IMR-90 (cell line): ENCODE results near the gene DYSF. TPM values are rescaled to one million over a fixed set of nuclear protein-coding genes. Genes with fewer than 3 reads are reported as not detected.

Experiments used
- ATAC-seq: fragments of 200-7000 bp; cut with Tn5 transposase; 2 replicates; pipeline ENCODE4 v1.9.1; 2020; ENCODE audit warnings: low read depth, mild to moderate bottlenecking, moderate library complexity
- BruUV-seq: library from RNA; stranded (reverse); fragments of 400-500 nt; replicated peaks from 2 replicates; lab custom pipeline; 2021; lab: Mats Ljungman, UMichigan
- CTCF ChIA-PET: fragments of 300-600 bp; formaldehyde crosslinking; extraction: SDS; loops from one replicate; lab custom pipeline; 2021; ENCODE audit warnings: antibody characterized with exemption; lab: Yijun Ruan, JAX
- POLR2A ChIA-PET: fragments of 300-600 bp; sonication (Branson Sonifier 250); formaldehyde crosslinking; loops from one replicate; lab custom pipeline; 2022; ENCODE audit warnings: antibody characterized with exemption; ENCODE audit not compliant: unreplicated experiment; lab: Charles Lee
- DNase-seq: peaks from one replicate; pipeline ENCODE4 v3.0.0; 2013
- H2AFZ ChIP-seq: replicated peaks from 2 replicates; pipeline ENCODE3; 2013; ENCODE audit warnings: low read length, mild to moderate bottlenecking; ENCODE audit not compliant: poor library complexity
- H2AK5ac ChIP-seq: 2 replicates; pipeline ENCODE4 v1.6.1; 2013; ENCODE audit warnings: low read depth, low read length, inconsistent platforms
- H2AK9ac ChIP-seq: replicated peaks from 2 replicates; pipeline ENCODE3; 2013; ENCODE audit warnings: mild to moderate bottlenecking, low read depth, low read length, moderate library complexity; ENCODE audit not compliant: poor library complexity
- H2BK120ac ChIP-seq: 2 replicates; pipeline ENCODE4 v1.6.1; 2013; ENCODE audit warnings: low read depth, low read length, inconsistent platforms
- H2BK15ac ChIP-seq: 3 replicates; pipeline ENCODE4 v1.6.1; 2013; ENCODE audit warnings: low read depth, low read length, inconsistent platforms
- H2BK20ac ChIP-seq: 2 replicates; pipeline ENCODE4 v1.6.1; 2013; ENCODE audit warnings: low read depth, mild to moderate bottlenecking, inconsistent platforms, low read length, moderate library complexity
- H2BK5ac ChIP-seq: 2 replicates; pipeline ENCODE4 v1.6.1; 2013; ENCODE audit warnings: mild to moderate bottlenecking, low read depth, low read length, inconsistent platforms; ENCODE audit not compliant: poor library complexity, severe bottlenecking
- H3K14ac ChIP-seq: replicated peaks from 2 replicates; pipeline ENCODE4 v1.6.1; 2013; ENCODE audit warnings: low read depth, low read length, inconsistent platforms
- H3K18ac ChIP-seq: 2 replicates; pipeline ENCODE4 v1.6.1; 2013; ENCODE audit warnings: low read depth, low read length, control low read depth
- H3K23ac ChIP-seq: 2 replicates; pipeline ENCODE4 v1.6.1; 2013; ENCODE audit warnings: low read depth, low read length, inconsistent platforms
- H3K27ac ChIP-seq: 2 replicates; pipeline ENCODE4 v1.5.1; 2013; ENCODE audit warnings: mild to moderate bottlenecking, control low read depth, low read length; ENCODE audit not compliant: insufficient read depth
- H3K27me3 ChIP-seq: 2 replicates; pipeline ENCODE4 v1.6.1; 2013; ENCODE audit warnings: low read length; ENCODE audit not compliant: control insufficient read depth, insufficient read depth
- H3K36me3 ChIP-seq: 2 replicates; pipeline ENCODE4 v1.6.1; 2013; ENCODE audit warnings: low read length, mixed read lengths; ENCODE audit not compliant: control insufficient read depth, insufficient read depth
- H3K4ac ChIP-seq: 2 replicates; pipeline ENCODE4 v1.6.1; 2013; ENCODE audit warnings: low read depth, low read length, inconsistent platforms
- H3K4me1 ChIP-seq: 2 replicates; pipeline ENCODE4 v1.6.1; 2013; ENCODE audit warnings: low read length, mixed read lengths; ENCODE audit not compliant: control insufficient read depth, insufficient read depth
- H3K4me2 ChIP-seq: 2 replicates; pipeline ENCODE4 v1.6.1; 2013; ENCODE audit warnings: low read depth, mild to moderate bottlenecking, control low read depth, low read length, moderate library complexity
- H3K4me3 ChIP-seq: 2 replicates; pipeline ENCODE4 v1.5.1; 2013; ENCODE audit warnings: low read depth, mild to moderate bottlenecking, control low read depth, low read length, moderate library complexity; ENCODE audit not compliant: insufficient read depth
- H3K56ac ChIP-seq: 2 replicates; pipeline ENCODE4 v1.6.1; 2013; ENCODE audit warnings: low read length, inconsistent platforms; ENCODE audit not compliant: insufficient read depth; ENCODE audit errors: extremely low read depth
- H3K79me1 ChIP-seq, 2 experiments: 2 replicates each; pipeline ENCODE4 v1.6.1; 2013; ENCODE audit warnings: low read length in 2 of 2, inconsistent platforms in 1 of 2, low read depth in 1 of 2
- H3K9ac ChIP-seq: 2 replicates; pipeline ENCODE4 v1.6.1; 2013; ENCODE audit warnings: low read depth, low read length, control low read depth
- H3K9me1 ChIP-seq: 2 replicates; pipeline ENCODE4 v1.6.1; 2013; ENCODE audit warnings: low read length, inconsistent platforms; ENCODE audit not compliant: insufficient read depth
- H3K9me3 ChIP-seq: 2 replicates; pipeline ENCODE4 v1.6.1; 2013; ENCODE audit warnings: low read length; ENCODE audit not compliant: control insufficient read depth, insufficient read depth
- H4K20me1 ChIP-seq: 2 replicates; pipeline ENCODE4 v1.6.1; 2013; ENCODE audit warnings: low read length, inconsistent platforms; ENCODE audit not compliant: insufficient read depth
- H4K5ac ChIP-seq: 2 replicates; pipeline ENCODE4 v1.6.1; 2013; ENCODE audit warnings: mild to moderate bottlenecking, low read depth, low read length, control low read depth
- H4K8ac ChIP-seq, 2 experiments: 2 replicates each; pipeline ENCODE4 v1.6.1; 2013; ENCODE audit warnings: low read depth in 2 of 2, low read length in 2 of 2, control low read depth in 1 of 2, inconsistent platforms in 1 of 2
- H4K91ac ChIP-seq: 2 replicates; pipeline ENCODE4 v1.6.1; 2013; ENCODE audit warnings: low read depth, low read length, inconsistent platforms; ENCODE audit not compliant: insufficient read depth
- BHLHE40 ChIP-seq: fragments of 150-350 bp; IDR thresholded peaks from 2 replicates; pipeline ENCODE4 v1.6.1; 2016; ENCODE audit warnings: mild to moderate bottlenecking, low read depth, low read length
- RFX5 ChIP-seq: IDR thresholded peaks from 2 replicates; pipeline ENCODE4 v1.8.0; 2012; ENCODE audit warnings: low read depth, mild to moderate bottlenecking, low read length, moderate library complexity
- WGBS, 2 experiments: methylation state at CpG; one replicate each; pipeline versions ENCODE4 v1.1.5 to v1.1.7; 2013; ENCODE audit warnings: missing lambda C conversion rate in 2 of 2; ENCODE audit not compliant: insufficient read length in 1 of 2; ENCODE audit errors: extremely low coverage in 2 of 2; 5-methylcytosine and 5-hydroxymethylcytosine counted together
- dilution Hi-C: fragments of 300-500 bp; cut with HindIII; formaldehyde crosslinking; loops from one replicate; pipeline ENCODE4 v1.14.3; 2018; ENCODE audit warnings: low sequenced_read_pairs; ENCODE audit not compliant: unreplicated experiment
- in situ Hi-C: fragments of 300-500 bp; cut with MboI; formaldehyde crosslinking; loops from 3 replicates; pipeline ENCODE4 v1.14.3; 2019; ENCODE audit warnings: low sequenced_read_pairs, inconsistent platforms, mixed read lengths
- intact Hi-C: fragments of 100-400 bp; cut with micrococcal nuclease; formaldehyde crosslinking; loops from 2 replicates; pipeline ENCODE4 v1.10.0; 2022
- polyA plus RNA-seq, 3 experiments: library from polyadenylated mRNA; depleted of rRNA; stranded (reverse); fragments of >200 nt; gene quantifications; 2 replicates each; pipeline ENCODE4 v1.2.3, GENCODE V29; 2012; ENCODE audit warnings: low replicate concordance in 1 of 3
- total RNA-seq: library from RNA; depleted of rRNA; stranded (reverse); fragments of >200 nt; gene quantifications from 2 replicates; pipeline ENCODE4 v1.2.3, GENCODE V29; 2012

DYSF gene
- total and polyA plus RNA-seq, 2 of the 4 experiments (the other 2 are of a cell fraction): 0.09 to 0.18 TPM

DNA sequence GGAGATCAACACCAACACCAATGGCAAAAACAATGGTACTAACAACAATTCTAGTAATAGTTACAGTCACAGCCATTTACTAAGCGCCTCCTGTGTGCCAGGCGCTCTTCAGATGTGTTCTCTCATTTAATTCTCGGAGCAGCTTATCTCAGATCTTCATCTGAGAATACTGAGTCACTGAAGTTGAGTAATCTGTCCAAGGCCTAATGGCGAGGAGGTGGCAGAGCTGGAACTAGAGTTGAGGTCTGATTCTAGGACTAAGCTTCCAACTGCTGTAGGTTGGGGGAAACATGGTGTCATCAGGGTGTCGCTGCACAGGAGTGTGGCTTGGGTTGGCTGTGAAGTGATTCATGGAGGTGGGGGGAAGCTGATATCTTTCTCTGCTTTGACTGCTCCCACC is 156.1 kb downstream of the DYSF start:
- no peak for DNase-seq

More for the DNA sequence above, 156.1 kb downstream of the DYSF start:
- no peaks in the 10 kb centered on the region for H3K9me1 ChIP-seq
- no peak overlapping the region for H2BK120ac ChIP-seq
- H2BK15ac ChIP-seq: no peak overlapping the region
- 74% methylated on average over 3 of the region's 5 CpGs; no CpG with 5 or more reads in 1 of the 2 experiments for WGBS, 2 experiments
- no peak overlapping the region for H3K4ac ChIP-seq
- no peak overlapping the region for H2BK20ac ChIP-seq
- ChIA-PET POLR2A (no interaction called here), CTCF (interaction anchor here (0.7 to 3.1 kb wide), 7 partner anchors 8 to 540 kb away, joined by 3 to 30 read pairs (median 3); no protein-coding TSS in a partner anchor)
- H2AFZ ChIP-seq: no peak overlapping the region
- H3K9ac ChIP-seq: no peak overlapping the region
- H3K14ac ChIP-seq: no peak overlapping the region
- no peak overlapping the region for H3K4me3 ChIP-seq
- ATAC-seq: no peak; the same call in 1 of the 2 replicates
- H3K4me1 ChIP-seq: no peaks in the 10 kb centered on the region
- no peak overlapping the region for H3K4me2 ChIP-seq
- H2AK9ac ChIP-seq: no peak overlapping the region
- dilution Hi-C loops (no loop called here), intact Hi-C loops (no loop called here), in situ Hi-C loops (no loop called here)
- H3K36me3 ChIP-seq: no peaks in the 10 kb centered on the region
- no peak overlapping the region for H3K56ac ChIP-seq
- no peak overlapping the region for H4K5ac ChIP-seq
- BruUV-seq: no TSS peak
- no peaks in the 10 kb centered on the region for H3K79me1 ChIP-seq
- H3K27me3 ChIP-seq: peaks cover 46% of the 10 kb centered on the region
- no peak overlapping the region for H4K8ac ChIP-seq
- no peak overlapping the region for H2AK5ac ChIP-seq
- H3K27ac ChIP-seq: no peak overlapping the region
- no peaks in the 10 kb centered on the region for H4K20me1 ChIP-seq
- H2BK5ac ChIP-seq: no peak overlapping the region
- H4K91ac ChIP-seq: no peak overlapping the region
- no peak overlapping the region for H3K18ac ChIP-seq
- no peaks in the 10 kb centered on the region for H3K9me3 ChIP-seq
- no peak overlapping the region for H3K23ac ChIP-seq
- TF ChIP-seq RFX5: no peak
- no peak for TF ChIP-seq BHLHE40
